Cardiac fibroblast (primary cell): Measurements from ENCODE around the gene IGF2R.
A peak's percentile ranks its signal among the peaks of the same experiment; 100 is the strongest.

Source experiments
- DNase-seq, 2 donors: peaks; one replicate each; pipeline versions ENCODE4 v3.0.0 to v3.0.0-alpha.2; 2010; ENCODE audit warnings: low read depth in 2 of 2
- H3K4me3 ChIP-seq, 2 donors: replicated peaks in 1 of 2; 1 replicate in 1 of 2; 2 replicates in 1 of 2; pipeline ENCODE4 v1.5.1; 2011; ENCODE audit warnings: low read depth in 2 of 2, low read length in 2 of 2, mild to moderate bottlenecking in 2 of 2, moderate library complexity in 1 of 2
- TF ChIP-seq, protein P1 (sequence below): IDR thresholded peaks from one replicate; pipeline ENCODE4 v1.5.1; 2011; ENCODE audit warnings: low read depth, mild to moderate bottlenecking, low read length, inconsistent platforms

Gene IGF2R

DNA sequence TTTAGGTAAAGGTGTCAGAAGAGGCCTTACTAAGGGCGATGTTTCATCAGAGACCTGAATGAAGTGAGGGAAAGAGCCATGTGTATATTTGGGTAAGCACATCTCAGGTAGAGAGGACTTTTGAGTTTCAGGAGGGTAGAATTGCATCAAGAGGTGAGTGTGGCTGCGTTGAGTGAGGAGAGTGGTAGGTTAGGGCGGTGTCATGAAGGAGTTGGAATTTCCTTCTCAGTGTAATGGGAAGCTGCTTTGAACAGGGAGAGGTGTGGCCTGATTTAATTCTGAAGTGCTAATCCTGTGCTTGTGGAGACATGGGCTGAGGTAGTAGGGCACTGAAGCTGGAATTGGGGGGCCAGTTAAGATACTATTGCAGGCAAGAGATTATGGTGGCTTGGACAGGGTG is 53.9 kb downstream of the IGF2R start:
- no peak overlapping the region for H3K4me3 ChIP-seq
- no peak for DNase-seq
- TF ChIP-seq, protein P1, sequence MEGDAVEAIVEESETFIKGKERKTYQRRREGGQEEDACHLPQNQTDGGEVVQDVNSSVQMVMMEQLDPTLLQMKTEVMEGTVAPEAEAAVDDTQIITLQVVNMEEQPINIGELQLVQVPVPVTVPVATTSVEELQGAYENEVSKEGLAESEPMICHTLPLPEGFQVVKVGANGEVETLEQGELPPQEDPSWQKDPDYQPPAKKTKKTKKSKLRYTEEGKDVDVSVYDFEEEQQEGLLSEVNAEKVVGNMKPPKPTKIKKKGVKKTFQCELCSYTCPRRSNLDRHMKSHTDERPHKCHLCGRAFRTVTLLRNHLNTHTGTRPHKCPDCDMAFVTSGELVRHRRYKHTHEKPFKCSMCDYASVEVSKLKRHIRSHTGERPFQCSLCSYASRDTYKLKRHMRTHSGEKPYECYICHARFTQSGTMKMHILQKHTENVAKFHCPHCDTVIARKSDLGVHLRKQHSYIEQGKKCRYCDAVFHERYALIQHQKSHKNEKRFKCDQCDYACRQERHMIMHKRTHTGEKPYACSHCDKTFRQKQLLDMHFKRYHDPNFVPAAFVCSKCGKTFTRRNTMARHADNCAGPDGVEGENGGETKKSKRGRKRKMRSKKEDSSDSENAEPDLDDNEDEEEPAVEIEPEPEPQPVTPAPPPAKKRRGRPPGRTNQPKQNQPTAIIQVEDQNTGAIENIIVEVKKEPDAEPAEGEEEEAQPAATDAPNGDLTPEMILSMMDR: no peak

DNA sequence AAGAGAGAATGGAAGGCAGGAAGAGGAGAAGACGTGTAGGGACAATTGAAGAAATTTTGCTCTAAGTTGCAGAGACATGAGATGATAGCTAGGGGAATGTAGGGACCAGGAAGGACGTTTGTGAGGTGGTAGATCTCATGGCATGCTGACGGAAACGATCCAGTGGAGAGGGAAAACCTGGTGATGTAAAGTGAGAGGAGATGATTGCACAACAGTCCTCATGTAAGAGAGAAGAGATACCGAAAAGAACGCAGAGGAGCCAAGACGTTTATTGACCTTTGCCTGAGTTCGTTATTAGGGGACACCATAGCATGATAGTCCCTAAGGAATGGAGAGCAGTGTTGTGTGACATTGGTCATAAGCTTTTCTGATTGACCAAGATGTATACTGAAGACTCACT is 55.3 kb downstream of the IGF2R start:
- TF ChIP-seq, protein P1: no peak
- no peak overlapping the region for H3K4me3 ChIP-seq
- DNase-seq: no peak

DNA sequence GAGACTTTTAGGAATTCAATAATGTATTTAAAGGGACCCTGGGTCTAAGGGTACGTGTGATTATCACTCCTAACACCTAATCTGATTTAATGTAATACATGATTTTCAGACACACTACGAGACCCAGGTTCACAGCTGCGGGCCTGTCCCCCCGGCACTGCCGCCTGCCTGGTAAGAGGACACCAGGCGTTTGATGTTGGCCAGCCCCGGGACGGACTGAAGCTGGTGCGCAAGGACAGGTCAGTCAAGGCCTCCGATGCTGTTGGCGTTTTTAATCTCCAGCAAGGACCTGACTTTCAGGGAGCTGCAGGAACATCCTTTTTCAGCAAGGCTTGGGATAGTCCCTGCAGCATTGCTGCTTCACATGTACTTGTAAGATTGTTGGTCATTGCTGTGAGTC is 58.2 kb downstream of the IGF2R start:
- TF ChIP-seq, protein P1: no peak
- H3K4me3 ChIP-seq: no peak overlapping the region
- DNase-seq: no peak

DNA sequence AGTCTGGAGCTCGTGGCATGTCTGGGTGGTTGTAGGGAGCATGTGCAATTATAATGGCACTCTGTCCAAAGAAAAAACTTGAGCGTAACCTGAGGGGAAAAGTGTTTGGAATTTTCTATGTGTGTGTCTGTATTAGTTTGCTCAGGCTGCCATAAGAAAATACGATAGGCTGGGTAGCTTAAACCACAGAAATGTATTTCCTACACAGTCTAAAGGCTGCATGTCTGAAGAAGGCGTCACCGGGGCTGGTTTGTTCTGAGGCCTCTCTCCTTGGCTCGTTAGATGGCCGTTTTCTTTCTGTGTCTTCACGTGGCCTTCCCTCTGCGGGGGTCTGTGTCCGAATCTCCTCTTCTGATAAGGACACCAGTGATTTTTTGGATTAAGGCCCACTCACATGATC is 59.0 kb downstream of the IGF2R start:
- H3K4me3 ChIP-seq: no peak overlapping the region
- TF ChIP-seq, protein P1: no peak
- DNase-seq: peak in 1 of 2 donors; percentile 26

- no peak for DNase-seq
- TF ChIP-seq, protein P1: no peak
- no peak overlapping the region for H3K4me3 ChIP-seq
Measured at GRCh38 chr6:160028487-160029275, 59.8 kb downstream of the IGF2R start.

DNA sequence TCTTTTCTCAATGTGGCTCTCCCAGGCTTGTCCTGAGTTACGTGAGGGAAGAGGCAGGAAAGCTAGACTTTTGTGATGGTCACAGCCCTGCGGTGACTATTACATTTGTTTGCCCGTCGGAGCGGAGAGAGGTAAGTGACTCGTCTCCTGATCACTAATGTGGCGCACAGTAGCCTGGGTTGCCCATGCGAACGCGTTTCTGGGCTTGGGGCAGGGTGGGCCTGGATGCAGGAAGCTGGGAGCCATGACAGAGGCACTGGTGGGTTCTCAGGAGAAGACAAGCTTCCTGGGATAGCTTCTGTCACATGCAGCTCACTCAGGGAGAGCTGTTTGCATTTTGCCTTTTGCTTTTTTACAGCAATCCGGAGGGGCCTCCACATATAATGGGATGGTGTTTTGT is 60.6 kb downstream of the IGF2R start:
- no peak overlapping the region for H3K4me3 ChIP-seq
- TF ChIP-seq, protein P1: no peak
- no peak for DNase-seq

DNA sequence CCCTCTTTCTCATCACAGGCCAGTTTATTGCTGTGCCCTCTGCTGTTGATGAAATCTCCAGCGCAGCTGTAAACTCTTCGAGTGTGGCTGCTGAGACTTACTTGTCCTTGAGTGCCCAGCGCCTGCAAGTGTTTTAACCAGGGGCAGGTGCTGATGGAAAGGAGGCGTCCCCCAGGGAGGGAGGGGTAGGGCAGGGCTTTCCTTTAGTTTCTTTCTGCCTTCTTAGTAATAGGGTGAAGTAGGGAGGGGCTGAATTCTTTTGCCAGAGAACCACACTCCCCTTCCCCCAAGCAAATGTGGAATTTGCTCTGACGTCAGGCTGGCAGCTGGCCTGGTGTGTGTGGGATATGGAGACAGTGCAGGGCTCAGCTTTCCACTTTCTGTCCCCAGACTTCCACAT is 61.2 kb downstream of the IGF2R start:
- TF ChIP-seq, protein P1: no peak
- H3K4me3 ChIP-seq: no peak overlapping the region
- DNase-seq: peak; percentile 95
